Small intestine (tissue), 7 donors: ENCODE data around the gene STK16. TPM values are rescaled to one million over a fixed set of nuclear protein-coding genes. Genes with fewer than 3 reads are reported as not detected.

ENCODE experiments used
- DNase-seq, 2 donors: peaks; one replicate each; pipeline versions ENCODE4 v3.0.0 to v3.0.0-alpha.2; 2013
- FAIRE-seq: peaks from 2 replicates; lab custom pipeline; 2012; peaks lifted over from hg19 to GRCh38; lab: Jason Lieb, UNC
- H3K27ac ChIP-seq, 3 donors: one replicate each; pipeline ENCODE4 v1.5.1; 2013; ENCODE audit warnings: low read length in 2 of 3, mild to moderate bottlenecking in 2 of 3, control low read depth in 1 of 3, inconsistent platforms in 1 of 3, low read depth in 1 of 3, moderate library complexity in 1 of 3
- H3K27me3 ChIP-seq, 3 donors: one replicate each; pipeline ENCODE4 v1.6.1; 2013; ENCODE audit warnings: low read length in 3 of 3, inconsistent platforms in 1 of 3; ENCODE audit not compliant: control insufficient read depth in 3 of 3, insufficient read depth in 3 of 3
- H3K36me3 ChIP-seq, 3 donors: one replicate each; pipeline ENCODE4 v1.6.1; 2013; ENCODE audit warnings: low read length in 3 of 3, inconsistent platforms in 1 of 3, low read depth in 1 of 3, mild to moderate bottlenecking in 1 of 3, moderate library complexity in 1 of 3; ENCODE audit not compliant: control insufficient read depth in 3 of 3, insufficient read depth in 2 of 3
- H3K4me1 ChIP-seq, 3 donors: one replicate each; pipeline ENCODE4 v1.6.1; 2013; ENCODE audit warnings: low read length in 2 of 3, inconsistent platforms in 1 of 3, low read depth in 1 of 3, mild to moderate bottlenecking in 1 of 3, moderate library complexity in 1 of 3; ENCODE audit not compliant: control insufficient read depth in 3 of 3, insufficient read depth in 2 of 3
- H3K4me3 ChIP-seq, 3 donors: one replicate each; pipeline ENCODE4 v1.5.1; 2013; ENCODE audit warnings: low read length in 3 of 3, control low read depth in 1 of 3, inconsistent platforms in 1 of 3, low read depth in 1 of 3, mild to moderate bottlenecking in 1 of 3, moderate library complexity in 1 of 3
- H3K9me3 ChIP-seq, 2 donors: one replicate each; pipeline ENCODE4 v1.6.1; 2013; ENCODE audit warnings: low read depth in 1 of 2, low read length in 1 of 2; ENCODE audit not compliant: control insufficient read depth in 2 of 2, insufficient read depth in 1 of 2
- WGBS, 3 donors: extraction: QIAGEN DNeasy Blood & Tissue Kit; methylation state at CpG; one replicate each; pipeline ENCODE4 v1.1.7; 2013; 5-methylcytosine and 5-hydroxymethylcytosine counted together
- polyA plus RNA-seq, 4 donors: library from polyadenylated mRNA; stranded (reverse) in 3 of 4; unstranded in 1 of 4; fragments of 200-250 nt in 3 of 4; fragments of 120-200 nt in 1 of 4; gene quantifications; one replicate each; pipeline versions ENCODE4 v1.2.1 to v1.2.3, GENCODE V29; 2013
- donor health status: healthy with polysubstance abuse.
- donor health status: control.
- donor health status: control.
- donor health status: Bipolar disorder and iron deficiency.
- donor health status: healthy.

Gene STK16
- polyA plus RNA-seq, 4 donors = 31.1 to 53.4 (median 42.6) TPM

GRCh38 chr2:219204425-219205164 is 40.7 kb upstream of the STK16 start:
- H3K27me3 ChIP-seq = no peaks in the 10 kb centered on the region
- no peak overlapping the region for H3K27ac ChIP-seq
- DNase-seq = no peak
- 89 to 94% (median 93%) methylated on average over 7 of the region's 7 CpGs for WGBS, 3 donors
- H3K36me3 ChIP-seq = peaks cover 4 to 22% (median 7%) of the 10 kb centered on the region in 3 donors
- no peak for FAIRE-seq
- no peak overlapping the region for H3K4me3 ChIP-seq
- H3K9me3 ChIP-seq = no peaks in the 10 kb centered on the region
- peaks cover 0 to 18% (median 0%) of the 10 kb centered on the region in 3 donors for H3K4me1 ChIP-seq

- FAIRE-seq (no peak), DNase-seq (no peak)
- H3K9me3 ChIP-seq = no peaks in the 10 kb centered on the region
- H3K27me3 ChIP-seq = no peaks in the 10 kb centered on the region
- H3K4me3 ChIP-seq = no peak overlapping the region
- H3K27ac ChIP-seq = no peak overlapping the region
- H3K4me1 ChIP-seq = peaks cover 0 to 18% (median 0%) of the 10 kb centered on the region in 3 donors
- WGBS, 3 donors = 87 to 92% (median 88%) methylated on average over 5 of the region's 5 CpGs
- H3K36me3 ChIP-seq = peaks cover 4 to 28% (median 9%) of the 10 kb centered on the region in 3 donors
Observed at GRCh38 chr2:219205165-219205538, 40.1 kb upstream of the STK16 start.

DNA sequence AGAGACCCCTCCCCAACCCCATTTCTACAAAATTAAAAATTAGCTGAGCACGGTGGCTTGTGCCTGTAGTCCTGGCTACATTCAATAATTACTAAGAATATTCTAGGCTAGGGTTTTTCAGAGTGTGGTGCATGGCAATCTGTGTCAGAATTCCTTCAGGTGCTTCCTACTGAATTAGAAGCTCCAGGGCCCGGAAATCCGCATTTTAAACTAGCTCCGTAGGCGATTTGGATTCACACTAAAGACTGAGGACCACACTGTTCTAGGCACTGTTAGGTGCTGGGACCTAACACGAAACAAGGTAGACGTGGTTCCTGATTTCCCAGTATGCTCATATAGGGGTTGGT is 39.3 kb upstream of the STK16 start:
- Histone ChIP-seq H3K9me3 (no peaks in the 10 kb centered on the region), H3K27ac (peak overlapping the region; percentile 88 to 100 (median 99))
- FAIRE-seq = no peak

GRCh38 chr2:219206328-219207133 is 38.7 kb upstream of the STK16 start, which contains the start of gene ZFAND2B:
ZFAND2B (plus strand) TSS chr2:219206782; CDS start chr2:219206988, 206 bp downstream.
- no peaks in the 10 kb centered on the region for H3K27me3 ChIP-seq
- peak within 1 kb of the TSS; percentile 88 to 100 (median 99) for H3K27ac ChIP-seq
- peaks cover 0 to 18% (median 0%) of the 10 kb centered on the region in 3 donors for H3K4me1 ChIP-seq
- 0 to 1% (median 1%) methylated on average over 42 to 76 of the region's 76 CpGs for WGBS, 3 donors
- no peak for FAIRE-seq
- no peaks in the 10 kb centered on the region for H3K9me3 ChIP-seq
- peak within 1 kb of the TSS; percentile 63 to 93 (median 67) for H3K4me3 ChIP-seq
- peaks cover 5 to 40% (median 9%) of the 10 kb centered on the region in 3 donors for H3K36me3 ChIP-seq
- DNase-seq = peak; percentile 96 to 98

More for the DNA sequence above, 39.3 kb upstream of the STK16 start:
- Histone ChIP-seq H3K36me3 (peaks cover 5 to 36% (median 9%) of the 10 kb centered on the region in 3 donors), H3K27me3 (no peaks in the 10 kb centered on the region), H3K4me1 (peaks cover 0 to 18% (median 0%) of the 10 kb centered on the region in 3 donors), H3K4me3 (peak overlapping the region in 2 of 3 donors; percentile 63 to 93)
- 9 to 14% (median 14%) methylated on average over 7 of the region's 7 CpGs for WGBS, 3 donors
- DNase-seq = no peak

- Histone ChIP-seq H3K27me3 (no peaks in the 10 kb centered on the region), H3K4me3 (peak overlapping the region; percentile 63 to 75 (median 67)), H3K27ac (peak overlapping the region in 2 of 3 donors; percentile 94 to 100), H3K9me3 (no peaks in the 10 kb centered on the region), H3K36me3 (peaks cover 5 to 44% (median 9%) of the 10 kb centered on the region in 3 donors), H3K4me1 (peaks cover 0 to 18% (median 0%) of the 10 kb centered on the region in 3 donors)
- DNase-seq = no peak
- FAIRE-seq = no peak
- 15 to 17% (median 15%) methylated on average over 17 to 22 of the region's 22 CpGs for WGBS, 3 donors
Observed at GRCh38 chr2:219207134-219207883, 38.0 kb upstream of the STK16 start.

- 61 to 66% (median 64%) methylated on average over 17 of the region's 17 CpGs for WGBS, 3 donors
- no peak for FAIRE-seq
- no peak for DNase-seq
- Histone ChIP-seq H3K4me1 (peaks cover 0 to 18% (median 0%) of the 10 kb centered on the region in 3 donors), H3K27me3 (no peaks in the 10 kb centered on the region), H3K27ac (peak overlapping the region in 2 of 3 donors; percentile 71 to 100), H3K36me3 (peaks cover 5 to 52% (median 9%) of the 10 kb centered on the region in 3 donors), H3K4me3 (peak overlapping the region in 1 of 3 donors; percentile 75), H3K9me3 (no peaks in the 10 kb centered on the region)
Observed at GRCh38 chr2:219207884-219208740, 37.2 kb upstream of the STK16 start.

DNA sequence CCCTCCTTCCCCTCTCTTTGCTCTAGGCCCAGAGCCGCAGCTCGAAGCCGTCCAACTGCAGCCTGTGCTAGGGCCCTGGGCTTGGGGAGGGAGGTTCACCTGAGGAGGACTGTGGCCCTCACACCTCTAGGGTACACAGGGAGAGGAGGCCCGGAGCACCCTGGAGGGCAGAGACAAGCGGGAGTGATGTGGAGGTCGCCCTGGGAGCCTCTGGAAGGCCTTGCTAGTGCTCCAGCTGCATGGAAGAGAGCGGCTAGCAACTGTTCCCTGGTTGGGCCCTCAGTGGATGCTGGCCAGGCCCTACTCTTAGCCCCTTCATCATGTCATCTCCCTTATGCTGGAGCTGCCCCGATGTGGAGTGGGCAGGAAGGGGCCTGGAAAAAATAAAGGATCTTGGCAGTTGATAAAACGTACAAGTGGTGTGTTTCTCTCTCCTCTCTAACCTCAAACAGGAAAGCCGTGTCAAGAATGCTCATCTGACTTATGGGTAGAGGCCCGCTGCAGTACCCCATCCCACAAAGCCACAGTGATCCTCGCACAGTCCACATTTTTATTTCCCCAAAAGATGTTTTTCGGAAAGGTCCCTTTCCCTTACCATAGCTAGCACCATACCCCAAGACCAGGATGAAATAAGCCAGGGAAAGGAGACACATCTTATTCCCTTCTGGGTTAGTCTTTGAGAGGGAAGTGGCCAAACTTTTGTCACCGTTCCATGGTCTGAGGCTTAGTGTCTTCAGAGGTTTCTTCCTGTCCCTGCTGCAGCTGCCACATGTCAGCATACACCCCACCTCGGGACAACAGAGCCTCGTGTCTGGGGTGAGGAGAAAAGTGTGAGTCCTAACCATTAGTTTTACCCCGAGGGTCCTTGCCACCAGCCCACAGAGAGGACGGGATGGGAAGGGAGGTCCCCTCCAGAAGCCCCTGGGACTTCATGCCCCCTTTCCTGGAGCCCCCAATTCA is 35.8 kb upstream of the STK16 start:
- FAIRE-seq = no peak
- H3K36me3 ChIP-seq = peaks cover 5 to 66% (median 9%) of the 10 kb centered on the region in 3 donors
- H3K4me3 ChIP-seq = no peak overlapping the region
- H3K4me1 ChIP-seq = peaks cover 0 to 18% (median 0%) of the 10 kb centered on the region in 3 donors
- H3K27ac ChIP-seq = peak overlapping the region in 2 of 3 donors; percentile 29 to 48
- WGBS, 3 donors = 75 to 79% (median 75%) methylated on average over 16 to 18 of the region's 18 CpGs
- no peaks in the 10 kb centered on the region for H3K27me3 ChIP-seq
- no peaks in the 10 kb centered on the region for H3K9me3 ChIP-seq
- no peak for DNase-seq
